ENCODE data around the gene MYCBPAP.
A peak's percentile ranks its signal among the peaks of the same experiment; 100 is the strongest.

MYCBPAP gene

GRCh38 chr17:50557630-50558029, 49.4 kb downstream of the MYCBPAP start:
- no peak for DNase-seq

DNA sequence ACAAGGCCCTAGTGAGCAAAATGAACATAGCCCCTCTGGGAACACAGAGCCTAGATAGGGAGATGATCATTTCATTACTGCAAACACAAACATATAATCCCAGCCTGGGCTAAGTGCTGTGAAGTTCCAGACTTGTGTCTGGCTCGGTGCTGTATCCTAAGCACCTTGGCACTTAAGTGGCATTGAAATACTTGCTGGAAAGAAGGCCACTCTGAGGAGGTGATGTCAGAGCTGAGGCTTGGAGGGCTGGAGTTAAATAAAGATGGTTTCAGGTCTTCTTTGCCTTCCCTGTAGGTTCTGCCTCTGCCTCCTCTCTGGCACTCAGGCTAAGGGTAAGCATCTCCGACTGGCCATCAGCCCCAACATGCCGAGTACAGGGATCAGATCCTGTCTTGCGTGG, 49.9 kb downstream of the MYCBPAP start:
- no peak for DNase-seq

- DNase-seq: no peak
These were observed 50.3 kb downstream of the MYCBPAP start for GRCh38 chr17:50558581-50558940.

- peak; percentile 68 for DNase-seq
These were observed 50.8 kb downstream of the MYCBPAP start for GRCh38 chr17:50558941-50559614.

DNA sequence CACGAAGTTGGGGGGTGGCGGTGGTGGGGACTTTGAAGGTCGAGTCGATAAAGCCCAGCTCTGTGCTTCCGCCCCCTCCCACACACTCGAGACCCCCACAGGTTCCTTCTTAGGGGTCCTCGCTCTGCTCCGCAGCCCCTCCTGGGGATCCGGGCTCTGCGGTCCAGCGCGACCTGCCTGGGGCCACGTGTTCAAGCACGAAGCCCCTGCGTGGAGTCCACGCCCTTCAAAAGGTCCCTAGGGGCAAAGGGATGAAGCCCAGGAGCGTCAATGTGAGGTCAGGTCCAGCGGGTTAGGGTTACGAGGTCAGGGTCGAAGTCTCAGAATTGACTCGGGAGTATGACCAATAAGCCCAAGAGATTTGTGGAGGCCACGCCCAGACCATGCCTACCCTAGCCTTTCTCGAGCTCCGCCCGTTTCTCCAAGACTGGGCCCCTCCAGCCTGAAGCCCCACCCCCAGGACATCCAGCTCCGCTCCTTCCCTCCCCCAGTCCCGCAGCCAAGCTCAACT, 51.5 kb downstream of the MYCBPAP start:
- peak; percentile 72 for DNase-seq

DNA sequence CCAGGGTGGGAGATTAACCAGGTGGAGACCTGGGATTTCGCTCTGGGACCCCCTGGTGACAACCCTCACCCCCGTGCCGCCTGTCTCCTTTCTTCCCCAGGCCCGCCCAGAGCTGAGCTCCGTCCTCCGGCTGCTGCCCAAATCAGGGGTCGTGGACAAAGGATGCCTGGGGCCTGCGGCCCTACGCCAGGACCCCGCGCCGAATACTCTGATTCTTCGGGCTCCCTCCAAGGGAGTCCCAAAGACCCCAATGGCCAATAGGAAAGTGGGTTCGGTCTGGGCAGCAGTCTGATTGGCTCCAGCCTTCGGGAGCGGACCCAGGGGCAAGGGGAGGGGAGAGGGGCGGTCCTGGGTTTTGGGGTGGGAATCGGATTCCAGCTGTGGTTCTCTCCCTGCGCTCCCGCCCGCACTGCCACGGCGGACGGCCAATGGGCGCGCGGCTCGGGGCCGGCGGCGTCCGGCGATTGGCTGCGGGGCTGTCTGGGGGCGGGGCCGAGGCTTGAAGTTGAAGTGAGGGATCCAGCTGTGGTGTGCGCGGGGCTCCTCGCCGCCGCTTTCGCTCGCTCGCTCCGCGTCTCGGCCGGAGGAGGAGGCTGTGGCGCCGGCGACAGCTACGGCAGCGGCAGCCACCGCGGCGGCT, 52.1 kb downstream of the MYCBPAP start, which contains the start of gene CACNA1G:
Gene CACNA1G, plus strand, starts transcription at position 531 of the 640 bp plus-strand sequence. CDS start 745 bp downstream, outside the sequence.
- DNase-seq: peak; percentile 95

DNA sequence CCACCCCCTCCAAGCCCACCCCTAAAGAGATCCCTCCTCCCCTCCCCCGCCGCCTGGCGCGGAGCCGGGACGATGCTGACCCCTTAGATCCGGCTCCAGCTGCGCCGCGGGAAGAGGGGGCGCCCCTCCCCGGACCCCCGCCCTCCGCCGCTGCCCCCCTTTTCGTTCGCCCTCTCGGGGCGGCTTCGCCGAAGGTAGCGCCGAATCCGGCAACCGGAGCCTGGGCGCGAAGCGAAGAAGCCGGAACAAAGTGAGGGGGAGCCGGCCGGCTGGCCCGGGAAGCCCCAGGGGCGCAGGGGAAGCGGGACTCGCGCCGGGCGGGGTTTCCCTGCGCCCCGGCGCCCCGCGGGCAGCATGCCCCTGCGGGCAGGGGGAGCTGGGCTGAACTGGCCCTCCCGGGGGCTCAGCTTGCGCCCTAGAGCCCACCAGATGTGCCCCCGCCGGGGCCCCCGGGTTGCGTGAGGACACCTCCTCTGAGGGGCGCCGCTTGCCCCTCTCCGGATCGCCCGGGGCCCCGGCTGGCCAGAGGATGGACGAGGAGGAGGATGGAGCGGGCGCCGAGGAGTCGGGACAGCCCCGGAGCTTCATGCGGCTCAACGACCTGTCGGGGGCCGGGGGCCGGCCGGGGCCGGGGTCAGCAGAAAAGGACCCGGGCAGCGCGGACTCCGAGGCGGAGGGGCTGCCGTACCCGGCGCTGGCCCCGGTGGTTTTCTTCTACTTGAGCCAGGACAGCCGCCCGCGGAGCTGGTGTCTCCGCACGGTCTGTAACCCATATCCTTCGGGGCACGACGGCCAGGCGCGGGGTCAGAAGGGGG, 52.9 kb downstream of the MYCBPAP start:
- DNase-seq: peak; percentile 70

- DNase-seq: no peak
These were observed 53.5 kb downstream of the MYCBPAP start for GRCh38 chr17:50561746-50562141.

DNA sequence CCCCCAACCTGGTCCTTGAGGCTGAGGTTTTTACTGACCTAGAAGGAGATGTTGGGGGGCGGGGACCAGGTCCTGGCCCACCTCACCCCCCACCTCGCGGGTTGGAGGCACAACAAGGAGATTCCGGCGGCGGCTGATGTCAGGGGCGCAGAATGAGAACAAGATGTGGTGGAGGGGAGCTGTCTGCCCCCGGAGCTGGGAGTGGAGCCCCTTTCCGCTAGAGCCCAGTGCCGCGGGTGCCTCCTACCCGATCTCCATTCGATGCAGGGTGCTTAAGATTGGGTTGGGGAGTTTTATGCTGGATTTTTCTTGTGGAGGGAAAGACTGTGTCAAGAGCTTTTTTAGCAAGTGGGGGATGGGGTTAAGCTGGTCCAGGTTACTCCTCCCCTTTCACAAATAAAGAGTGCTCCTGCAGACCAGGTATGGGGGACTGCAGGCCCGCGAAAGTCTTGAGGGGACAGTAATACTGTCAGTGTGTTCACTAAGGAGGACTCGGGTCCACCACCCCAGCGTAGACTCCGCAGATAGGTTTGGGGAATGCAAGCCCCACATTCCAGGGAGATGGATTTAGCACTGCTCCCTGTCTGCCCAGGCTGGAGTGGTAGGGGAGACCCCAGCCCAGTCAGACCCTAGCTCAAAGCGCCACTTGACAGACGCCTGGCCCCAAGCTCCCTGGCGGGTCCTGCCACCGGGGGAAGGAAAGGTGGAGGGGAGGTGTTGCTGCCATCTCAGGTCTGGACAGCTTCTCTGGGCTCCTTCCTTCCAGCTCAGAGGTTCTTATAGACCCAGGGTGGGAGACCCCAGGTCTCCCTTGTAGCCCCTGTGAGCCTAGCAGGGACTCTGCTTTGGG, 54.2 kb downstream of the MYCBPAP start:
- DNase-seq: peak; percentile 64

GRCh38 chr17:50563092-50563511, 54.9 kb downstream of the MYCBPAP start:
- DNase-seq: no peak

- DNase-seq: no peak
These were observed 56.7 kb downstream of the MYCBPAP start for GRCh38 chr17:50564916-50565315.

DNA sequence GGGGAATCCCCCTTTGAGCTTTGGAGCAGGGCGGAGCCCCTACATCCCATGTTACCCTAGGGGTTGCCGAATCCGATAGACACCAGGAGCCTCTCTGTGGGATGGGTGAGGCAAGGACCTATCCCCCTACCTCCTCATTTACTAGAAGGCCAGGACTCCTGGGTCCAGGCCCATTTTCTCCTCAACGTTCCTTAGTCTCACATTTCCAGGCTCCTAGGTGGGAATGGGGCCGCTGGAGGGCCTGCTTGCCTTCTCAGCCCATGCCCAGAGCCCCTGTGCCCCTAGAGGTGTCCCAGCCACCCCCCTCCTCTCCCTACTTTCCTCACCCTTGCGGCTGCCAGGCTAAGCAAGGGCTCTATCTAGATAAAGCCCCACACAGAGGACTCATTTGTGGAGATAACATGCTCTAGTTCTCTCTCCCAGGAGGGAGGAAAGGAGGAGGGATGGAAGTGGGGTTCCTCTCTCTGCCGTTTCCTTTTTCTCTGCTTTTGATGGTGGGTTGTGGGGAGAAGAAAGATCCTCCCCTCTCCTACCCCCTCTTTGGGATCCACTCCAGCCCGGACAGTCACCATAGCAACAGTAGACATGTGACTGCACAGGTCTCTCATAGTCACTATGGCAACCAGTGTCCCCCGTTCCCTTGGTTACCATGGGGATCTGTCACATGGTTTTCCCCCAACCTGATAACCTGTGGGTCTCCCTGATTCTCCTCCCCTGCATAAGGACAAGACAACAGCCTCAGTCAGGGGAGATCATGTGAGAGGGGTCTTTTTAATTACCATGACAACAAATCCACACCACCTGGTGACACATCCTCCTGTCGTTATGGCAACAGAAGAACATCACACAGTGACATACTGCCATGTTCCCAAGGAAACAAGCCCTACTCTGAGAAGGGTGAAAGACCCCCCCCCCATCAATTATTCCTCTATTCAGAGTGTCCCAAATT, 57.4 kb downstream of the MYCBPAP start:
- no peak for DNase-seq

DNA sequence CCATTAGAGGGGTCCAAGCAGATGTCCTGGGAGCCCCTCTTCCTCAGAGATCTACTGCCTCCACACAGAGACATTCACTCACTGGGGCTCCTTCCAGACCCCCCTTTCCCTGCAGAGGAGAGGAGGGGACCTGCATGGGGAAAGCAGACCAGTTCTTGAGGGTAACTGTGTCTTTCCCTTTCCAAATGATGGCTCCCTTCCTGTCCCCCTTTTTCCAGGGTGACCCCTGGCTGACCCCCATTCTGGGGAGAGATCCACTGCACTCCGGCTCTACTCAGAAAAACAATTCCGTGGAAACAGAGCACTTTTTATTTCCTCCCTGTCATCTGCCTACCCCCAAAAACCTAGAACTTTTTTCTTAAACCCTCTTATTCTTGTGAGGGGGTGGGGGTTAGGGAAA, 58.6 kb downstream of the MYCBPAP start:
- DNase-seq: no peak

DNA sequence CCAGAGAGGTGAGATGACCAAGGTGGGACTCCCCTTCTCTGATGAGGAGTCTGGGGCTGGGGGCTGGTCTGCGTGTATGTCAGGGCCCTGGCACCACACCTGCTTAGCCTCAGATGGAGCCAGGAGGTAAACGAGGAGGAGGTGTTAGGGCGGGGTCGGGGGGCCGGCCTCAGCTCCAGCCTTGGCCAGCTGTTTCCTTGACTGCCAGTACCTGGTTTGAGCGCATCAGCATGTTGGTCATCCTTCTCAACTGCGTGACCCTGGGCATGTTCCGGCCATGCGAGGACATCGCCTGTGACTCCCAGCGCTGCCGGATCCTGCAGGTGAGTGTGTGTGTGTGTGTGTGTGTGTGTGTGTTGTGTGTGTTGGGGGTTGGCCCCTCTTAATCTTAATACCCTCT, 60.4 kb downstream of the MYCBPAP start:
- no peak for DNase-seq

DNA sequence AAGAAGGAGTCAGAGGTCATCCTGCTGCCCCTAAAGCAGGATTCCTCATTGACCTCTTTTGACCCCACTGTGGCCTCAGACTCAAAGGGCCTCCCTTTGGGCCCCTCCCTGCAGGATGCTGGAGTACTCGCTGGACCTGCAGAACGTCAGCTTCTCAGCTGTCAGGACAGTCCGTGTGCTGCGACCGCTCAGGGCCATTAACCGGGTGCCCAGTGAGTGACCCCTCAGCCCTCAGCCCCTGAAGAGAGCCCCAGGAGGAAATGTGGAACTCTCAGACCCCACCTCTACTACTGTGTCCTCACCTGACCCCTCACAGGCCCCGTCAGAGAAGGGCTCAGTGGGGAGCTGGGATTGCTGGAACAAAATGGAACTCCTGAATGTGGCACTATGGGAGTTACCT, 61.4 kb downstream of the MYCBPAP start:
- no peak for DNase-seq

- no peak for DNase-seq
These were observed 61.8 kb downstream of the MYCBPAP start for GRCh38 chr17:50570032-50570431.

GRCh38 chr17:50570528-50570927, 62.3 kb downstream of the MYCBPAP start:
- DNase-seq: no peak

DNA sequence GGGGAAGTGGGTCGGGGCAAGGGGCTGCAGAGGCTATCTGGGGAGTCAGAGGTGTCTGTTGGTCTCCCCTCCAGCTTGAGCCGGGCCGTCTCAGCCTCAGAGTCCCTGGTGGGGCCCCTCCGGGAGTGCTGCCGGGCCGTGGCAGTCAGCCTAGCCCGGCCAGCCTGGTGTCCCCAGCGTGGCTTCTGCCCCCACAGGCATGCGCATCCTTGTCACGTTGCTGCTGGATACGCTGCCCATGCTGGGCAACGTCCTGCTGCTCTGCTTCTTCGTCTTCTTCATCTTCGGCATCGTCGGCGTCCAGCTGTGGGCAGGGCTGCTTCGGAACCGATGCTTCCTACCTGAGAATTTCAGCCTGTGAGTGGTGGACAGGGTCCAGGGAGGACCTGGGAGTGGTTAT, 63.4 kb downstream of the MYCBPAP start:
- no peak for DNase-seq

GRCh38 chr17:50572541-50572940, 64.3 kb downstream of the MYCBPAP start:
- DNase-seq: no peak

GRCh38 chr17:50573866-50574611, 65.8 kb downstream of the MYCBPAP start:
- no peak for DNase-seq
